ENCODE measurements around the gene CD7.

CD7 gene

DNA sequence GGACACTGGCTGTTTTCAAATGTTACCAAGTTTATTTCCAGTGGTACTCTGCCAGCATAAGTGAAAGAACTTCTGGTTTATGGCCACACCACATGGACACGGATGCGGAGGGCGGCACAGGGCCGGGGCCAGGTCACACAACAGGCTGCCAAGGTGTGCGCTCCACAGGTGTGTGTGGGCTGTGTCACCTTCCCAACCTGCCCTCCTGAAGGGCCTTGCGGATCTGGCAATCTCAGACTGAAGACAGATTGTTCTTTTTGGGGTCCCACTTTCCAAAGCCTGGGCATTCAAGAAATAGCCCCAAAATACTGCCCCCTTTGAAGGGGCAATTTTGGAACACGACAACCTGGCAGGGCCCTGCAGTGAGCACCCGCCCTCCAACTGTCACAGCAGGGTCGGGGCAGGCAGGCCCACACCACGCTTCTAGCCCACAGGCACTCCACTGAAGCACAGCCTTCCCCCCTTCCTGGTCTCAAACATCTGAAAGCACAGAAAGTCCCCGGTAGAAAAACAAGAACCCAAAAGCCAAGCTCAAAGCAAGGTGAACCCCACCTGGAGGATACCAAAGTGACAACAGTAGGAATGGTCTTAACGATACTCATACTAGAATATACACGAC lies 47.4 kb downstream of the CD7 start:
- no peak overlapping the region for H3K27ac ChIP-seq
- no peak overlapping the region for H3K9ac ChIP-seq (ENCODE audit: insufficient read length)
- peaks cover 68% of the 10 kb centered on the region for H3K36me3 ChIP-seq (ENCODE audit: insufficient read depth, low read length)
- DNase-seq (ENCODE audit: low read depth, low spot score), result no peak
- H3K4me3 ChIP-seq, result no peak overlapping the region
- H3K9me3 ChIP-seq (ENCODE audit: low read depth, low read length), result no peaks in the 10 kb centered on the region
- no peak for TF ChIP-seq EZH2 (IDR thresholded peaks at IDR 0.05)
- no peak for TF ChIP-seq POLR2AphosphoS5 (IDR thresholded peaks at IDR 0.05; ENCODE audit: borderline replicate concordance, low read depth, low read length)
- no peak for TF ChIP-seq FOXP2 (optimal IDR thresholded peaks at IDR 0.05; ENCODE audit: control extremely low read depth, extremely low read length, insufficient read depth)

DNA sequence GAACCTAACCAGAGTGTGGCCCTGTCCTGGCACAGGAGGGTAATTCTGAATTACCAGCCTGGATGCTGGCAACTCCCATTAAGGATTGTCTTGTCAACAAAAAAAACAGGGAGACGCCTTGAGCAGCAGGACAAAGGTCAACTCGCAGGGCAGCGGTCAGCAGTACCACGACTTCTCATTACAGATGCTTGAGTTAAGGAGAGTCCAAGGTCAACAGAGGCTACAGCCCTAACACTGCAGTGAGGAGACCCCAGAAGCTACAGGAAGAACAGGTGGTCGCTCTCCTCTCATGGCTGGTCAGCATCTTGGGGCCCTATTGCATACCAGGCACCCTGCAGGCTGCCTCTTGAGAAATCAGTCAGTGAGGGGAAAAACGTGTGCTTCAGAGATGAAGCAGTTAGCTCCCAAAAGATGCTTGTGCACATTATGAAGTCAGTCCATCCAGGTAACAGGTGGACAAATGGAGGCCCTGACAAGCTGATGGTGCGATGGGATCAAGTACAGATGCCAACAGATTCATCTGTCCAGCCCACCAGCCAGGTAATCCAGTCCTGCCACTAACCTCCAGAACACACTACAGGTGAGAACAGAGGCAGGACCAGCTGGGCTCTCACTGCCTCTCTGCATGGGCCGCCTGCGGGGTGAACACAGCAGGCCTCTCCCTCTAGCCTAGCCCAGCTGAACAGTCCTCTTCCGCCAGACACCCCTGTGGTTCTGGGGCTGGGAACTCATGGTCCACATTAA lies 48.1 kb downstream of the CD7 start:
- Histone ChIP-seq H3K27ac (no peak overlapping the region), H3K36me3 (ENCODE audit: insufficient read depth, low read length) (peaks cover 74% of the 10 kb centered on the region), H3K4me3 (no peak overlapping the region), H3K9ac (ENCODE audit: insufficient read length) (no peak overlapping the region), H3K9me3 (ENCODE audit: low read depth, low read length) (no peaks in the 10 kb centered on the region)
- no peak for DNase-seq (ENCODE audit: low read depth, low spot score)
- TF ChIP-seq POLR2AphosphoS5 (IDR thresholded peaks at IDR 0.05; ENCODE audit: borderline replicate concordance, low read depth, low read length) (no peak), FOXP2 (optimal IDR thresholded peaks at IDR 0.05; ENCODE audit: control extremely low read depth, extremely low read length, insufficient read depth) (no peak), EZH2 (IDR thresholded peaks at IDR 0.05) (no peak)

DNA sequence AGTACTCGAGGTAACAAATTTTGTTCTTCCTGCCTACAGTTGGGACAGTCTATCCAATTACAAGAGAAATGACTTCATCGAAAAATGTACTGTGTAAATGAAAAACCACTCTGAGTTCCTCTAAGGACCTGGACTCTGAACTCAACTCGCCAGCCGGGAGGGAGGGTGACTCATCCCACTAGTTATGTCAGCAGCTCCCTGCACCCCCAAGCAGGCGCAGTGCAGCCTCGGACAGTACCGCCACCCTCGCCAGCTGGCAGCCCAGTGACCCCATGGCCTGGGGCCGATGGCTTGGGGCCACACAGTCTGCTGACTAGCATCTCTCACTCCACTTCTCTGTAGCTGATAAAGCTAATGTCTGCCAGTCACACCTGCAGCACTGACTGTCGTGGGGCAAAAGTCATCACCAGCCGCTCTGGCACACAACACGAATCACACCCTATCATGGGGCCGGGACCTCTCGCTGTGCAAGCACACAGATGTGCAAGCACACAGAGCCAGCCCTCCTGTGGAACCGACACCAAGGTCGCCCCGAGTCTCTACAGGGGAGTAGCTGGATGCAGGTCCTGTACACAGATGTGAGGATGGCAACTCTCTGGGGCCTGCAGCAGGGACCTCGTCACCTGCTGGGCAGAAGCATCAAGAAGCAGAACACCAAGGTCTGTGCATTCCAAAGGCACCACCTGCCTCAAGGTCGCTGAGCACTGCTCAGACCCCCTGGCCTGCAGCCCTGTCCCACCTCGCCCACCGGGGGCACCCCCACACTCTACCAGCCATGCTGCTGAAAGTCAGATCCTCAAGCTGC lies 49.6 kb downstream of the CD7 start:
- Histone ChIP-seq H3K9me3 (ENCODE audit: low read depth, low read length) (no peaks in the 10 kb centered on the region), H3K4me3 (no peak overlapping the region), H3K27ac (no peak overlapping the region), H3K9ac (ENCODE audit: insufficient read length) (no peak overlapping the region), H3K36me3 (ENCODE audit: insufficient read depth, low read length) (peaks cover 90% of the 10 kb centered on the region)
- no peak for TF ChIP-seq EZH2 (IDR thresholded peaks at IDR 0.05)
- no peak for TF ChIP-seq POLR2AphosphoS5 (IDR thresholded peaks at IDR 0.05; ENCODE audit: borderline replicate concordance, low read depth, low read length)
- no peak for TF ChIP-seq FOXP2 (optimal IDR thresholded peaks at IDR 0.05; ENCODE audit: control extremely low read depth, extremely low read length, insufficient read depth)
- no peak for DNase-seq (ENCODE audit: low read depth, low spot score)

DNA sequence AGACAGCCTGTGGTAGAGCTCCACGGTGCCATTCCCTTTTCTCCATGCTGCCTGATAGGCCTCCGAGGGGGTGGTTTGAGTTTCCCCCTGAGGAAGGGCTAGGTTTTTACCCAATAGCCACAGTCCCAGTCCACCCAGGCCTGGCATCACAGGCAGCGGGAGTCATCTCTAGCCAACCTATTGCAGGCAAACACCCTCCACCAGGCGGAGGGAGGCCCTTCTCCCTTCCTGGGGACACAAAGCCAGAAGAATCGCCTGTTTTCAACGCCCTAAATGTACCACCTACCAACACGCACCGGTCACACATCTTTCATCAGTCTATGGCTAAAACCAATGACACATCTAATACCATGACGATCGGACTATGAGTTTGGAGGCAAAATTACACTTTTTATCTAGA lies 51.3 kb downstream of the CD7 start:
- H3K36me3 ChIP-seq (ENCODE audit: insufficient read depth, low read length), result peaks cover 95% of the 10 kb centered on the region
- H3K9me3 ChIP-seq (ENCODE audit: low read depth, low read length), result no peaks in the 10 kb centered on the region
- H3K27ac ChIP-seq, result no peak overlapping the region
- H3K9ac ChIP-seq (ENCODE audit: insufficient read length), result no peak overlapping the region
- TF ChIP-seq FOXP2 (optimal IDR thresholded peaks at IDR 0.05; ENCODE audit: control extremely low read depth, extremely low read length, insufficient read depth), result no peak
- no peak for TF ChIP-seq POLR2AphosphoS5 (IDR thresholded peaks at IDR 0.05; ENCODE audit: borderline replicate concordance, low read depth, low read length)
- TF ChIP-seq EZH2 (IDR thresholded peaks at IDR 0.05), result no peak
- no peak overlapping the region for H3K4me3 ChIP-seq
- DNase-seq (ENCODE audit: low read depth, low spot score), result no peak

Data from SK-N-MC (cell line).